Epithelial cell of proximal tubule (primary cell): ENCODE data around the gene ATP1A3. TPM values are rescaled to one million over a fixed set of nuclear protein-coding genes. Genes with fewer than 3 reads are reported as not detected.

Source experiments
- DNase-seq: peaks from one replicate; pipeline ENCODE4 v3.0.0-alpha.2; 2011; ENCODE audit warnings: low read depth
- H3K4me3 ChIP-seq: 2 replicates; pipeline ENCODE4 v1.5.1; 2011; ENCODE audit warnings: low read depth, mild to moderate bottlenecking, low read length
- CTCF ChIP-seq: conservative IDR thresholded peaks from 2 replicates; pipeline ENCODE4 v1.5.1; 2012; ENCODE audit warnings: low read depth, mild to moderate bottlenecking, low read length
- total RNA-seq: library from RNA; depleted of rRNA; stranded (reverse); fragments of >200 nt; gene quantifications from 2 replicates; pipeline ENCODE4 v1.2.3, GENCODE V29; 2015

ATP1A3 gene
- total RNA-seq, 1 donor from 2014 or later = not detected

- DNase-seq = no peak
- TF ChIP-seq CTCF = no peak
- H3K4me3 ChIP-seq = no peak overlapping the region
Measured at GRCh38 chr19:41967054-41967783, 26.8 kb downstream of the ATP1A3 start.

- no peak overlapping the region for H3K4me3 ChIP-seq
- no peak for TF ChIP-seq CTCF
- no peak for DNase-seq
Measured at GRCh38 chr19:41965106-41965505, 28.9 kb downstream of the ATP1A3 start.

GRCh38 chr19:41960973-41961372 lies 33.1 kb downstream of the ATP1A3 start:
- no peak for TF ChIP-seq CTCF
- no peak for DNase-seq
- H3K4me3 ChIP-seq = no peak overlapping the region

GRCh38 chr19:41959056-41960053 lies 34.7 kb downstream of the ATP1A3 start, which contains the start of gene RABAC1:
Gene RABAC1, minus strand, starts transcription at chr19:41959321. Its CDS starts 29 bp downstream, at chr19:41959292.
- peak within 1 kb of the TSS; percentile 99 for H3K4me3 ChIP-seq
- peak; percentile 33 for DNase-seq
- peak; percentile 12 for TF ChIP-seq CTCF

GRCh38 chr19:41958367-41959055 lies 35.5 kb downstream of the ATP1A3 start:
- peak overlapping the region; percentile 99 for H3K4me3 ChIP-seq
- no peak for TF ChIP-seq CTCF
- DNase-seq = no peak

GRCh38 chr19:41957838-41958366 lies 36.1 kb downstream of the ATP1A3 start:
- peak overlapping the region; percentile 99 for H3K4me3 ChIP-seq
- DNase-seq = peak; percentile 53
- peak; percentile 91 for TF ChIP-seq CTCF
